HK-2 (cell line): Measurements from ENCODE around the gene FAM89A.
"Not testable (repeated sequence)": the region's sequence is repeated elsewhere in the genome, so short reads cannot be mapped to it uniquely, and the experiment has no call there.

Experiments
- DNase-seq: peaks from one replicate; pipeline ENCODE4 v3.0.0-alpha.2; 2018; ENCODE audit not compliant: unreplicated experiment

Gene FAM89A

DNA sequence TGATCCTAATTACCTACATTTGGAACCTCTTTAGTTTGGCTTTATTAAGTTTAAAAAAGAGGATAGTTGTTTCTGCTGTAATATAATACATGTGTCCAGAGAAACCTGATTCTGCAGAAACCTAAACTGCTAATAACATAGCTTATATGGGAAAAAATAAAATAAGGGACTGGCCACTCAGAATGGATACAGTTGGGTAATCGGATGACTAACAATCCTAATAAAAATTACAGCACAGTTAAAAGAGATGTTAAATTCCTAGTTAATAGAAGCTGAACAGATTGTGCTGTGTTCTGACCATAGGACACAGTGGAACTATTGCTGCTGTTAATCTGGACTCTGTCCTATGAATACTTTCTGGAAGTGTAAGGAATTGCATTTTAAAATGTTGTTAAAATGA lies 45.2 kb downstream of the FAM89A start:
- DNase-seq, result no peak

DNA sequence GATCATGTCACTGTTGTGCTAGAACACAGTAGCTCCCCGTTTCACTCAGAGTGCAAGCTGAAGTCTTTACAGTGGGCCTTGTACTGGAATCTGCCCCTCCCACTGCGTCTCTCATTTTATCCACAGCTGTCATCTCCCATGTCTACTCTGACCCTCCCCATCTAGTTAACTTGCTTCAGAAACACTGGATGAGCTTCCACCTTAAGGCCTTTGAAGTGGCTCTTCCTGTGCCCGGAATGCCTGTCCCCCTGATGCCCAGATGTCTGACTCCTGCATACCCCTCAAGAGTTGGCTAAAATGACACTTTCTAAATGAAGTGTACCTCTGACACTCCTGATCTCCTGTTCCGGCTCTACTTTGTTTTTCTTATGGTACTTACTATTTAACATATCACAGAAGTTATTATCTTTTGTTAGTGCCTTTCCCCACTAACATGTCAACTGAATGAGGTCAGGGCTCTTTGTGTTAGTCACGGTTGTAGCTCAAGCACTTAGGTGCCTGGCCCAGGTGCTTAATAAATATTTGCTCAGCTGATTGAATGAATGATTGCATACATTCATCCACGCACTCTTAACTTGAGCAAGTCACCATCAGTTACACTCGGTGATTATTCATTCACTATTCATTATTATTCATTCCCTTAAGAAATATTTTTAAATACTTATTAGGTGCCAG lies 47.8 kb downstream of the FAM89A start:
- DNase-seq, result no peak

DNA sequence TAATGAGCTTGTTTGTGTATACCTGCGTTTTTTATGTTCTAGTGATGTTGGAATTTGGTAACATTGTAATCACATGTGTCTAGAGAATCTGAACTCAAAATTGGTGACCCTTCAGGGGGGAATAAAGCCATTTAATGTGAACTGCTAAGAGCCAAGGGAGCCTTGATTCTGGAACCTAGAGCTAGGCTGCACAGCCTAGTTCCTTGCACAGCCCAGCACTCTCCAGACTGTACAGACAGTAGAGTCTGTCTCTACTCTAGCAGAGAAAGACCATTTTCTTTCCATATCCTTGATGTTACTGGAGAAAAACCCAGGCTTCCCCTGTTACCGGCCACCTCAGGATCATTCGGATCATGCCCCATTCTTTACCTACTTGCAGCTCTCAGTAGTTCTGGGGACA lies 52.6 kb downstream of the FAM89A start:
- DNase-seq, result no peak

DNA sequence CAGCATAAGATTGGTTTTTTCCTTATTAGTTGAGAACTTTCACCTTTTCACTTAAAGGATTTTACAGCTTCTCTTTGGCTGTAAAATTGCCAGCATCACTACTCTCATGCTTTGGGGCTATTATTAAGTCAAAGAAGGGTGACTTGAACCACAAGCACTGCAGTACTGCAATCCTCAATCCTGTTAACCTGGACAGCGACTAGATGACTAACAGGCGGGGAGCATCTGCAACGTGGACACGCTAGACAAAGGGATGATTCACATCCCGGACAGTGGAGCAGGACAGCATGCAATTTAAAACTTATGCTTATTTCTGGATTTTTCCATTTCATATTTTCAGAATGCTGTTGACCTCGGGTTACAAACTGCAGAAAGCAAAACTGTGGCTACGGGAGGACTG lies 53.1 kb downstream of the FAM89A start:
- DNase-seq, result peak; percentile 58

DNA sequence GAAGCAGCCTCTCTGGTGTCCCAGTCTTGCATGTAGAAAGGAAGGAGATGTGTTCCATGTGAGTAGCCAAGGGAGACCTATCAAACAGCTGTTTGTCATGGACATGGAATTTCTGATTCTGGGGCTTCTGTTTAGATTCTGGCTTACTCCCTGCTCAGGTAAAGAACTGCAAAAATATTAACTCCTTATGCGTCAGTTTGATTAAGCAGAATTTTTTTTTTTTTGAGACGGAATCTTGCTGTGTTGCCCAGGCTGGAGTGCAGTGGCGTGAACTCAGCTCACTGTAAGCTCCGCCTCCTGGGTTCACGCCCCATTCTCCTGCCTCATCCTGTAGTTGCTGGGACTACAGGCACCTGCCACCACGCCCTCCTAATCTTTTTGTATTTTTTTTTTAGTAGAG lies 54.3 kb downstream of the FAM89A start:
- DNase-seq, result no peak

DNA sequence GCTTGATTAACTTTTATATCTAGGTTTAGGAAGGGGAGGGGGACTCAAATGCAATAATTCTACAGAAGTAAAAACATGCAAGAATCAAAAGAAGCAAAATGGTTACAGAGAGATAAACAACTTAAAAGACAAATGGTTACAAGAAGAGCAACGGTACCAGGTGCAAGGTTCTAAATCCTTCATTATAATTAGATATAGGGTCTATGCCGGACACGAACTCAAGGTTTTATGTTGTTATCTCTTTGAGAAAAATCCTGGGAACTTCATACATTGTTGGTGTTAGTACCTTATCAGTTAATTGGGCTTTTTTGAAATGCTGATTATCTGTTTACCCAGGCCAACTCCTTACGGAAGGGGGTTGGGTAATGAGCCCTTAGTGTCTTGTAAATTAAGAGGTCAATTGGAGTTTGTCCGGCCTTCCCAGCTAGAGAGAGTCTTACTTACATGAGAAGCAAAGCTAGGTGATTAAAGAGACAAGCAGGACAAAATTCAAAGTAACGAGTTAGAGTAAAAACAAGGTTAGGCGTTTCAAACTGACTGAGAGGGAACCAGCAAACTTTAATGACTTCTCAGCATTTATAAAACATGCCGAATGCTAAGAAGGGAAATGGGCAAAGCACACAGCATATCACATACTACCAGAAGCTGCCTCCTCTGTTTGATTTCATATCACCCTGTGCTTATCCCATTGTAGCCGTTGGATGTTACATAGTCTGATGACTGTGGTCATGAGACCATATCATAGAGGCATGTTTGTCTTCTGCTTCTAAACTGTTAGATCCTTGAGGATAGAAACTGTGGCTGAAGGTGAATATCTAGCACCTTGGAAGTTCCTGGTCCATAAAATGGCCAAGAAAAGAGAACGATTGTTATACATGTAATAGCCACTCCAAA lies 55.2 kb downstream of the FAM89A start:
- DNase-seq, result not testable (repeated sequence)

DNA sequence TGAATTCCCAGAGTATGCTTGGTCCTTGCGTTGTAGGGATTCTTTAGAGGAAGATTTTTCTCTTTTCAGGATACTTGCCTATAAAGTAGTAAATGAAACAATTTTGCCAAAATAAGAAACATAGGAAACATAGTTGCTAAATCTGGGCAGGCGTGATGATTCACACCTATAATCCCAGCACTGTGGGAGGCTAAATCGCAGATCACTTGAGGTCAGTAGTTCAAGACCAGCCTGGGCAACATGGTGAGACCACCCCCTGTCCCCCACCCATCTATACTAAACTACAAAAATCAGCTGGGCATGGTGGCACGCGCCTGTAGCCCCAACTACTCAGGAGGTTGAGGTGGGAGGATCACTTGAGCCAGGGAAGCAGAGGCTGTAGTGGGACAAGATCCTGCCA lies 56.2 kb downstream of the FAM89A start:
- no peak for DNase-seq

DNA sequence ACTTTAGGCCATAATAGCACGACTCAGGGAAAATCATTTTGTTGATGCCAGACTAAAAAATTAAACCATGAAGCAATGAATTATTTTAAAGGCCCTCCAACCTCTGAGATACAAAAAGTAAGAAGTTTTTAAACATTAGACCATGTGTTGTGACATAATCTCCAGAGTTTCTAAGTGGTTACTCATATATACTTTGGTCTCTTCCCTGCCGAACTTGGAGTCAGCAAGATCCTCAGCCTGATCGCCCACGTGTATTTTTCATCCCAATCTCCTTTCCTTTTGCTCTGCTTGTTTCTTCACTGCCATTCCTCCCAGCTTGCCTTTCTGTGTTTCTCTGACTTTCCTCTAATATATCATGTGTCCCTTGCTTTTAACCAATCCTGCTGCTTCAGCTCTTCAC lies 57.4 kb downstream of the FAM89A start:
- DNase-seq, result no peak

DNA sequence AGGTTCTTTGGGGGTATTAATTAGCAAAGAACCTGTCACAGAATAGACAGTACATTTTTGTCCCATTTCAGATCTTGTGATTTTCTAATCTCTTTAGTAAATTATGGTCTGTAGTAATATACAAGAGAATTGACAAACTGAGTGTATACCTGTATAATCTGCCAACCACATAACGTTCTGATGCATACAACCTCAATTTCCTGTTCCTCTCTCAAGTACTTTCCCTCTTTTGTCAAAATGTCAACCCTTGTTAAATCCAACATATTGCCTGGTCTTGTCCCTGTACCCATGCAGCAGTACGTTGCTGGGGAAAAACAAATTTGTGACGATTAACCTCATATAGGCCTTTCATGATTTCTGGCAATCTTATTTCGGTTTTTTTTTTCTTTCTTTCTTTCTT lies 60.1 kb downstream of the FAM89A start:
- DNase-seq, result no peak

DNA sequence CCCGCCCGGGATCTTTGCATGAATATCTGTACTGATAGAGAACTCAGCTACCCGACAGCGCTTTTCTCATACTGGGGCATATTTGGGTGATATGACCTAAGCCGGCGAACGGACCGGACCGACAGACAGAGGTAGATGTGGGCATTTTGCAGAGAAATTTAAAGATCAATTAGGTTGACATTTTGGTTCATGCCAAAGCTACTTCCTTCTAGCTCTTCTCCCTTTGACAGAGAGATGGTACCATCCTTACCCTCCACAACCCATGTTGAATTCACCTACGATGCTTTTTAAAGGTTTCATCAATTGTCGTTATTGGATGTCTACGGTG lies 60.7 kb downstream of the FAM89A start:
- DNase-seq, result no peak

DNA sequence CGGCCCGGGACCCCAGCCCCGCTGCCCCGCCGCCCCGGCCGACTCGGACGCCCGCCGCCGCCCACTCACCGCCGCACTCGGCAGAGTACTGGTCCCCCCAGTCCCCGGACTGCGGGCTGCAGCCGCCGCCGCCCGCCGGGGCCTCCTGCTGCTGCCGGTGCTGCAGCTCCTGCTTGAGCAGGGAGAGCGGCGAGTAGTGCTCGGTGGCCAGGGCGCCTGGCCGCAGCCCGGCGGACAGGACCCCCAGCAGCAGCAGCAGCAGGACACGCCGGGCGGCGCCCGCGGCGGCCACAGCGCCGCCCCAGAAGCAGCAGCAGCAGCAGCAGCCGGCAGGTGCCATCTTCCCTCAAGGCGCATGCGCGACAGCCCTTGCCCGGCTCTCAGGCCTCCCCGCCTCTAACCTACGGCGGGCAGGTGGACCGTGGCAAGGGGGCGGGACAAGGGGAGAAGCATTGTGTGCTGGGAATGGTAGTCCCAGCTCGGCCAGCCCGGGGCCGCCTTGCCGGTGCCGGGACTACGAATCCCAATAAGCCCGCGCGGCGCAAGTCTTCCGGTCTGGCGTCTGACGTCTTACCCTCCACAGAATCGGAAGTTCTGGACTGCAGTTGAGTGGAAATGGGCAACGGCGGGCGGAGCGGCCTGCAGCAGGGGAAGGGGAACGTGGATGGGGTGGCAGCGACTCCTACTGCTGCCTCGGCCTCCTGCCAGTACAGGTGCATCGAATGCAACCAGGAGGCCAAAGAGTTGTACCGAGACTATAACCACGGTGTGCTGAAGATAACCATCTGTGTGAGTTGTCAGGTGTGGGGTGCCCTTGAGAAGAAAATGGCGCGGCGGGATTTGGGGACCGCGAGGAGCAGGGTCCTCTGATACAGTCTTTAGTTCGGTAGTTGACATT lies 61.3 kb downstream of the FAM89A start, which contains the start of the genes ARV1 and TTC13:
Gene ARV1, plus strand, starts transcription at position 604 of the 898 bp plus-strand sequence. Its CDS starts 12 bp downstream, at position 616.
Gene TTC13, minus strand, starts transcription at position 371 of the 898 bp plus-strand sequence. Its CDS starts 31 bp downstream, at position 340.
- peak; percentile 100 for DNase-seq

DNA sequence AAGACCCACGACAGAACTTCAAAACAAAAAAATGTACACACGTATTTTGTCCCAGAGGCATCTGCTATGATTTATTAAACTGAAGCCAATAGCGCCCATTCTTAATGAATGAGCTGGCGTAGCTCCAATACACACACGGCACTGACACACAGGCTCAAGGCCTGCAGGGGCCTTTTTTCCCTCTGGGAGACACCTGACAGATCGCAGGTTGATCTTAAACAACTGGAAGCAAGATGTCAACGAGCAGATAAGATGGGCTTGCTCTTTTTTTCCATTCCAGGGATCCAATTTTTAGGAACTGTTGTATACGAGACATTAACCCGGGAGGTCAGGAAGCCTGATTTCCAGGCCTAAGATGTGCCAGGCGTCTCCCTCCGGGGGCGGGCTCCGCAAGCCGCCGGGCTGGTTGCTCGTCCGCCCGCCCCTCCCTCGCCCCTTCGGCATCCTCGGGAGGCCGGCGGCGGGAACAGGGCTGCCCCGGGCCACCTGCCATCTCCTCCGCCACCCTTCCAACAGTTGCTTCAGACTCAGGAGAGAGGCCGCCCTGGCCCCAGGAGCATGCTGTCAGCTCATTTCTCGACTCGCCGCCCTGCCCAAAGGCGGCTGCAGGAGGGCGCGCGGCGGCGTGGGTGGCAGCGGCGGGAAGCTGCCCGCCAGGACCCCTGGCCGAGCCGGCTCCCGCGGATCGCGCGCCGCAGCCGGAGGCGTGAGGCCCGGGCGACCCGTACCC lies 62.1 kb downstream of the FAM89A start:
- peak; percentile 52 for DNase-seq

DNA sequence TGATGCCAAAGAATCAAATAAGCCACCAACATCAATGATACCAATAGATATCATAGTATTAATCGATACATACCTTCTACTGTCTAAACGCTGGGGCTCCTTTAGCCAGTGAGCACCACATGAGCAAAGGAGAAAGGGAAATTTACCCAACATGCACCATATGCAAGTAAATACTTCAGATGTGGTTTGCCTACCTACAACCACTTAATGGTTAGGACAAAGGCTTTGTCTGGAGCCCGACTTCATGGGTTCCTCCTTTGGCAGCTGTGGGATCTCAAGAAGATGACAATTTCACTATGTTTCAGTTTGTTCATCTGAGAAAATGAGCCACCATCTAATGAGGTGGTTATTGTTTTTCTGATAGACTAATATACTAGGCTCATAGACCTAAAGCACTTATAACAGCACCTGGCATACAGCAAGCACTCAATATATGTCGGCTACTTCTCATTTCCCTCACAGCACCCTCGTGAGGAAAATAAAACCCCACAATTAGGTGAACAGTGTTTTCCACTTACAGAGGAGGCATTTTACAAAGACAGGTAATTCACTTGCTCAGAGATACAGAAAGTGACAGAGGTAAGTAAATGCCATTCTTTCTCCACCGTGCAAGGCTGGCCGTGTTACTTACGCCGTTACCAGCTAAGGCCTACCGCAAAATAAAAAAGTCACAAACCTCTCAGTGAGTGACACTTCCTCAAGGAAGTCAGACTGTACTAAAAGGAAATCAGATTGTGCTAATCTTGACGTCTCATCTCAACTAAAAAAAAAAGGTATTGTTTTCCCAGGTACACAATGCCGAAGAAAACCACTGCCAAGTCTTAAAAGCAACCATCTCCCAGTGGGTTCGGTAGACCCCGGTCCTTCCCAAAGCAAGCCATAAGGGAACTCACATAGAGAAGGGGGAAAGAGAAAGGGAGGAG lies 63.0 kb downstream of the FAM89A start:
- no peak for DNase-seq

DNA sequence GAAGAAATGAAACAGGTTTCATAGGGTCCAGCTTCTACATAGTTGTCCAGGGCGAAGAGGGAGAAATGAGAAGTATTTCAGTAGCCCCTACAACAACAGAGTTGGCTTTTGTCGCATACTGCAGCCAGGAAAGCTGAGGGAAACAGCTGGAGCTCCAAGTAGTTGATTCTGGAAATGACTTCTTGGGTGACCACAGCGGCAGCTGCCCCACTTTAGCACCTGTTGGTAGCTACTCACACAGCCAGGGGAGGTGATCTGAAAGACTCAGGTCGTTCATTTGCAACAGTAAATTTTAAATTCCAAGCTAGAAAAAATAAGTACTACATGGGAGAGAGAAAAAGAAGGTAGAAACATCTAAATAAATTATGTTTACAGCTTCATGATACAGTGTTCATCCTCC lies 63.7 kb downstream of the FAM89A start:
- no peak for DNase-seq

DNA sequence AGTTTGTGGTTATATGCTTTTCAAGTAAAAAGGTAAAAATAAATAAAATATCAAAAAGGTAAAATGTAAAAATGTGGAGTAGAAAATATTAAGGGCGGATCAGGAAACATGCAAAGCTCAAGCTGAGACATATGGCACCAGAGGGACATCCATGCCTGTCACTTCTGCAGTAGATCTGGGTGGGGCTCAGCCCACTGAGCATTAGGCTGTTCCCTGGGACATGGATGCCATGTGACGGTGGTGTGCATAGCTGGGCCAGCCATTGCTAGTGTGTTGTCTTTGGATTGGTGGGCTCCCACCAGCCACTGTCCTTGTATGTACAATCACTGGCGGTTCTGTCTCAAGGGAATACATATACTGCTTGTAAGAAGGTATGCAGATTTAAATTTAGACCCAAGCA lies 64.4 kb downstream of the FAM89A start:
- no peak for DNase-seq

DNA sequence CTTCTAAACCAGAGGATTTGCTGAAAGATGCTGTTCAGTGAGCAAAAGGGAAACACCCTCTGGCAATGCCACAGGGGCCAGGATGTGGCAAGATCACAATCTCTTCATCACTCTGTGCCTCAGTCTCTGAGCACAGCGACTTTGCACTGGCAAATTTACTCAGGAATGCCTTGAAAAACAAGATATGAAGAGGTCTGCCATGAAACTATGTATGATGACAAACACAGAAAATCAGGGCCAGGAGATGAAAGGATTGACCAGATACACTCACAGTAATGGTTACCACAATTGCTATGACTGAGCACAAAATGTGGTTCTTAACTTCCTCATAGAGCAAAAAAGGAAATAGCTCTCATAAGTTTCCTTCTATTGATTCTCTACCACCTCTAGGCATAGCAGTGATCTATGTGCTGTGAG lies 67.2 kb downstream of the FAM89A start:
- no peak for DNase-seq

DNA sequence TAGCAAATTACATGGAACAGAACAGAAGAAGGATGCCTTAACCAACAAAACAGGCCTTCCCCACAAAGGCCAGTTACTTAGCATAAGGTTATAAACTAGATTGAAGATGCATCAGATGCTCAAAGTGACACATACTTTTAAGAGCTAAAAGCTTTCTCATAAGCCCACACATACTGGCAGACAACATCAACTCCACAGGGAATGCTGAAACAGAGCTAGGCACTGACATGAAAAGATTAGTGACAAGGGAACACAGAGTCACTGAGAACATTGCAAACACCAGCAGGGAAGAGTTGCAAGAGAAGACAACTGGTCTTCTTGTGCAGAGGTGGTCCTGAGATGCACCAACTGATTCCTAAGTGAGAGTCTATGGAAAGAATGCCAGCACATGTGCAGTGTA lies 68.3 kb downstream of the FAM89A start:
- DNase-seq, result no peak

DNA sequence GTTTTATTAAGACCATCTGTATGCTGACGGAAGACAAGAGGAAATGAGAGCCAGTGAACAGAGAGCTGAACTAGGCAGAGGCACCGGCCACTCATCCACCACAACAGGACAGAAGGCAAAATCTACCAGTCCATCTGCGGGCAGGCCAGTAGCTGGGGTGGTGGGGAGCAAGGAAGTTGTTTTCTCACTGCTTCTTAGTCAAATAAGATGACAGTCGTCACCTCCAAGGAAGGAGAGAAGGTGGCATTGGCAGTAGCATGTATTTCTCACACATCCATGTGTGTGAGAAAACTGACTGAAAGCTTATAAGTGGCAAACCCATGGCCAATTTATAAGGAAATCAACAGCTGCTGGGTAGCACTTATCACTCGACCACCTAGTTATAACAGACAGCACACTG lies 69.6 kb downstream of the FAM89A start:
- DNase-seq, result no peak
